Fibroblast of pulmonary artery (primary cell): ENCODE measurements around the gene MUL1.

ENCODE experiments used
- DNase-seq: peaks from one replicate; pipeline ENCODE4 v3.0.0-alpha.2; 2010; ENCODE audit warnings: low read depth
- H3K4me3 ChIP-seq: replicated peaks from 2 replicates; pipeline ENCODE4 v1.5.1; 2011; ENCODE audit warnings: low read depth, mild to moderate bottlenecking, control low read depth, low read length, moderate library complexity
- CTCF ChIP-seq: IDR thresholded peaks from 2 replicates; pipeline ENCODE4 v1.5.1; 2011; ENCODE audit warnings: mild to moderate bottlenecking, control low read depth, low read length, inconsistent platforms; ENCODE audit errors: missing control alignments

The MUL1 gene

GRCh38 chr1:20478057-20478635 lies 29.8 kb downstream of the MUL1 start:
- no peak for DNase-seq

GRCh38 chr1:20477348-20478056 lies 30.4 kb downstream of the MUL1 start:
- no peak overlapping the region for H3K4me3 ChIP-seq
- DNase-seq, result no peak
- TF ChIP-seq CTCF, result no peak

More at GRCh38 chr1:20478057-20478635, 29.8 kb downstream of the MUL1 start:
- no peak for TF ChIP-seq CTCF
- H3K4me3 ChIP-seq, result no peak overlapping the region

GRCh38 chr1:20476265-20477038 lies 31.5 kb downstream of the MUL1 start:
- peak; percentile 33 for DNase-seq
- H3K4me3 ChIP-seq, result no peak overlapping the region
- no peak for TF ChIP-seq CTCF

GRCh38 chr1:20474996-20475395 lies 33.0 kb downstream of the MUL1 start:
- DNase-seq, result no peak
- H3K4me3 ChIP-seq, result no peak overlapping the region
- no peak for TF ChIP-seq CTCF

GRCh38 chr1:20474333-20474975 lies 33.5 kb downstream of the MUL1 start:
- DNase-seq, result peak; percentile 14
- TF ChIP-seq CTCF, result no peak
- H3K4me3 ChIP-seq, result no peak overlapping the region

GRCh38 chr1:20473894-20474293 lies 34.1 kb downstream of the MUL1 start:
- no peak for DNase-seq
- TF ChIP-seq CTCF, result no peak
- no peak overlapping the region for H3K4me3 ChIP-seq
